HCT116 (cell line): ENCODE data around the gene KCNN3. TPM values are rescaled to one million over a fixed set of nuclear protein-coding genes. Genes with fewer than 3 reads are reported as not detected.

Experiments used
- ATAC-seq: fragments of 200-7000 bp; cut with Tn5 transposase; 2 replicates; pipeline ENCODE4 v1.9.1; 2020; ENCODE audit warnings: mild to moderate bottlenecking, moderate library complexity
- BruUV-seq: library from RNA; stranded (reverse); fragments of 400-500 nt; replicated peaks from 2 replicates; lab custom pipeline; 2021; lab: Mats Ljungman, UMichigan
- CTCF ChIA-PET: fragments of 300-600 bp; sonication (Branson Sonifier 250); formaldehyde crosslinking; loops from one replicate; lab custom pipeline; 2021; ENCODE audit warnings: antibody characterized with exemption; lab: Charles Lee
- POLR2A ChIA-PET: fragments of 300-600, 350-600 bp; sonication (Branson Sonifier 250); formaldehyde crosslinking; loops from one replicate; lab custom pipeline; 2021; ENCODE audit warnings: antibody characterized with exemption; lab: Charles Lee
- RAD21 ChIA-PET, 2 experiments: fragments of 300-600 bp; sonication (Branson Sonifier 250); formaldehyde crosslinking; loops; one replicate each; lab custom pipeline; 2023; ENCODE audit warnings: low total read pairs in 2 of 2; ENCODE audit not compliant: uncharacterized antibody in 2 of 2, unreplicated experiment in 2 of 2, low non-redundant PET in 1 of 2; lab: Charles Lee
- DNase-seq: peaks from one replicate; pipeline ENCODE4 v3.0.0-alpha.2; 2010; ENCODE audit warnings: low read depth, low spot score
- H2AFZ ChIP-seq: fragments of 200-600 bp; shearing (Covaris generic), sonication (generic); 2 replicates; pipeline ENCODE4 v1.6.1; 2017; ENCODE audit warnings: low read depth, mixed run types, mixed read lengths, antibody characterized with exemption, low read length; ENCODE audit not compliant: poor library complexity, severe bottlenecking
- H3K27ac ChIP-seq: 2 replicates; pipeline ENCODE4 v1.5.1; 2012; ENCODE audit warnings: low read depth, low read length
- H3K27me3 ChIP-seq: fragments of 200-600 bp; sonication (generic); 2 replicates; pipeline ENCODE4 v1.6.1; 2016; ENCODE audit warnings: mixed run types, low read length, mixed read lengths; ENCODE audit not compliant: insufficient read depth
- H3K36me3 ChIP-seq, 2 experiments: fragments of 200-500 bp in 1 of 2; fragments of 200-600 bp in 1 of 2; sonication (Bioruptor generic) in 1 of 2; sonication (generic) in 1 of 2; 2 replicates each; pipeline versions ENCODE4 v1.5.1 to v1.6.1; 2014 to 2016; ENCODE audit warnings: low read length in 2 of 2, inconsistent platforms in 1 of 2, mixed read lengths in 1 of 2, mixed run types in 1 of 2; ENCODE audit not compliant: insufficient read depth in 2 of 2, control insufficient read depth in 1 of 2
- H3K4me1 ChIP-seq, 2 experiments: fragments of 200-600 bp in 1 of 2; sonication (generic) in 1 of 2; 2 replicates each; pipeline versions ENCODE4 v1.5.1 to v1.6.1; 2012 to 2017; ENCODE audit warnings: low read length in 2 of 2, inconsistent platforms in 1 of 2, mild to moderate bottlenecking in 1 of 2, mixed read lengths in 1 of 2, mixed run types in 1 of 2, moderate library complexity in 1 of 2; ENCODE audit not compliant: insufficient read depth in 2 of 2, control insufficient read depth in 1 of 2
- H3K4me2 ChIP-seq: fragments of 200-600 bp; sonication (generic); 2 replicates; pipeline ENCODE4 v1.6.1; 2017; ENCODE audit warnings: mixed run types, low read length, mixed read lengths
- H3K4me3 ChIP-seq, 2 experiments: fragments of 200-600 bp in 1 of 2; sonication (generic) in 1 of 2; replicated peaks in 1 of 2; 2 replicates each; pipeline ENCODE4 v1.5.1; 2011 to 2016; ENCODE audit warnings: low read length in 2 of 2, control low read depth in 1 of 2, low read depth in 1 of 2, mild to moderate bottlenecking in 1 of 2, mixed read lengths in 1 of 2, mixed run types in 1 of 2
- H3K79me2 ChIP-seq: fragments of 200-600 bp; sonication (generic); 2 replicates; pipeline ENCODE4 v1.6.1; 2017; ENCODE audit warnings: mild to moderate bottlenecking, mixed run types, low read length, moderate library complexity, mixed read lengths; ENCODE audit not compliant: insufficient read depth
- H3K9ac ChIP-seq: fragments of 200-600 bp; sonication (generic); 2 replicates; pipeline ENCODE4 v1.6.1; 2016; ENCODE audit warnings: low read length, mixed read lengths
- H3K9me2 ChIP-seq: fragments of 200-600 bp; sonication (generic), shearing (Covaris generic); 2 replicates; pipeline ENCODE4 v1.6.1; 2017; ENCODE audit warnings: mixed run types, mild to moderate bottlenecking, moderate library complexity; ENCODE audit not compliant: insufficient read depth
- H3K9me3 ChIP-seq, 2 experiments: fragments of 200-500 bp in 1 of 2; fragments of 200-600 bp in 1 of 2; sonication (Bioruptor generic) in 1 of 2; sonication (generic) in 1 of 2; 2 replicates each; pipeline ENCODE4 v1.6.1; 2014 to 2017; ENCODE audit warnings: low read length in 2 of 2, mixed read lengths in 2 of 2, inconsistent platforms in 1 of 2, low read depth in 1 of 2, mild to moderate bottlenecking in 1 of 2, mixed run types in 1 of 2, moderate library complexity in 1 of 2; ENCODE audit not compliant: control insufficient read depth in 1 of 2, insufficient read depth in 1 of 2
- H4K20me1 ChIP-seq: fragments of 200-600 bp; sonication (generic), shearing (Covaris generic); 2 replicates; pipeline ENCODE4 v1.6.1; 2017; ENCODE audit warnings: mixed run types, mild to moderate bottlenecking, moderate library complexity; ENCODE audit not compliant: insufficient read depth
- ELF1 ChIP-seq: IDR thresholded peaks from 2 replicates; pipeline ENCODE4 v1.6.1; 2012; ENCODE audit warnings: low read depth, borderline replicate concordance
- RAD21 ChIP-seq: IDR thresholded peaks from 2 replicates; pipeline ENCODE4 v1.6.1; 2012; ENCODE audit warnings: low read depth, mild to moderate bottlenecking
- SRF ChIP-seq: IDR thresholded peaks from 2 replicates; pipeline ENCODE4 v1.6.1; 2012; ENCODE audit warnings: low read depth
- TCF7L2 ChIP-seq: IDR thresholded peaks from 2 replicates; pipeline ENCODE4 v1.7.0; 2011; ENCODE audit warnings: borderline replicate concordance, inconsistent platforms; ENCODE audit not compliant: insufficient read depth, insufficient read length; ENCODE audit errors: extremely low read depth
- intact Hi-C: fragments of 100-400 bp; cut with micrococcal nuclease; formaldehyde crosslinking; loops from 2 replicates; pipeline ENCODE4 v1.10.0; 2022
- total RNA-seq: library from RNA; stranded (reverse); gene quantifications from one replicate; pipeline ENCODE4 v1.2.1, GENCODE V29; 2021; ENCODE audit not compliant: unreplicated experiment

KCNN3 gene
- total RNA-seq, 1 experiment from 2014 or later: 1.1 TPM

GRCh38 chr1:154751690-154752089 lies 118.4 kb downstream of the KCNN3 start (continued):
- no peak for TF ChIP-seq ELF1
- no peak for TF ChIP-seq TCF7L2
- TF ChIP-seq, all 23 proteins: peak for 0

- H3K9me2 ChIP-seq: no peaks in the 10 kb centered on the region
- TF ChIP-seq SRF (no peak), RAD21 (peak; percentile 20; the same call in 1 of the 2 replicates)
- ChIA-PET POLR2A (no interaction called here), CTCF (interaction anchor here (1.0 to 1.6 kb wide), 5 partner anchors 10 to 191 kb away, joined by 3 to 7 read pairs (median 3); no protein-coding TSS in a partner anchor), RAD21 (interaction anchor here in 1 of 2 experiments (0.6 kb wide), 1 partner anchor 81 kb away, joined by 3 read pairs; no protein-coding TSS in a partner anchor)
- H3K4me3 ChIP-seq: no peak overlapping the region
- no peaks in the 10 kb centered on the region for H3K36me3 ChIP-seq
- peaks cover 0 to 8% of the 10 kb centered on the region in 2 experiments; a peak in 1 of 4 replicates for H3K4me1 ChIP-seq
- H3K9ac ChIP-seq: no peak overlapping the region
- H2AFZ ChIP-seq: no peak overlapping the region
- H3K4me2 ChIP-seq: no peak overlapping the region
- no peak overlapping the region for H3K27ac ChIP-seq
- BruUV-seq: no TSS peak
- H3K27me3 ChIP-seq: peaks cover 18% of the 10 kb centered on the region
- ATAC-seq: no peak
- no peak for DNase-seq
- intact Hi-C loops: no loop called here
- no peaks in the 10 kb centered on the region for H3K9me3 ChIP-seq
- H3K79me2 ChIP-seq: no peaks in the 10 kb centered on the region
- H4K20me1 ChIP-seq: no peaks in the 10 kb centered on the region
Observed at GRCh38 chr1:154750681-154751665, 119.1 kb downstream of the KCNN3 start.
